SK-N-SH (cell line): ENCODE data around the gene CDC37.
"Not testable (repeated sequence)": the region's sequence is repeated elsewhere in the genome, so short reads cannot be mapped to it uniquely, and the experiment has no call there.

Experiments used
- JUND ChIP-seq: IDR thresholded peaks from 2 replicates; pipeline ENCODE4 v1.4.0; 2012
- POLR2AphosphoS5 ChIP-seq: IDR thresholded peaks from 2 replicates; pipeline ENCODE4 v1.6.1; 2012; ENCODE audit warnings: low read depth, low read length
- RAD21 ChIP-seq: IDR thresholded peaks from 2 replicates; pipeline ENCODE4 v1.6.1; 2012; ENCODE audit warnings: mild to moderate bottlenecking, low read length
- SMC3 ChIP-seq: IDR thresholded peaks from 2 replicates; pipeline ENCODE4 v1.6.1; 2012; ENCODE audit warnings: low read depth, low read length, improper control_type of control experiment
- TF ChIP-seq, protein P1 (sequence below): fragments of 200-600 bp; sonication (generic); IDR thresholded peaks from 2 replicates; pipeline ENCODE4 v1.6.1; 2017; ENCODE audit warnings: antibody characterized with exemption, mild to moderate bottlenecking, moderate library complexity
- TF ChIP-seq, protein P2 (sequence below): fragments of 150-350 bp; IDR thresholded peaks from 2 replicates; pipeline ENCODE4 v1.6.1; 2017; ENCODE audit warnings: antibody characterized with exemption, low read length, low read depth, borderline replicate concordance
- TF ChIP-seq, protein P3 (sequence below): IDR thresholded peaks from 2 replicates; pipeline ENCODE4 v1.4.0; 2012; ENCODE audit warnings: low read depth
- TF ChIP-seq, protein P4 (sequence below): IDR thresholded peaks from 2 replicates; pipeline ENCODE4 v1.4.0; 2012; ENCODE audit warnings: low read depth, borderline replicate concordance
- TF ChIP-seq, protein P5 (sequence below): IDR thresholded peaks from 2 replicates; pipeline ENCODE4; 2012
- TF ChIP-seq, protein P6 (sequence below): IDR thresholded peaks from 2 replicates; pipeline ENCODE4 v1.6.1; 2012; ENCODE audit warnings: mild to moderate bottlenecking, low read depth, low read length, moderate library complexity
- TF ChIP-seq, protein P7 (sequence below): IDR thresholded peaks from 2 replicates; pipeline ENCODE4 v1.4.0; 2012; ENCODE audit warnings: low read depth, borderline replicate concordance

DNA sequence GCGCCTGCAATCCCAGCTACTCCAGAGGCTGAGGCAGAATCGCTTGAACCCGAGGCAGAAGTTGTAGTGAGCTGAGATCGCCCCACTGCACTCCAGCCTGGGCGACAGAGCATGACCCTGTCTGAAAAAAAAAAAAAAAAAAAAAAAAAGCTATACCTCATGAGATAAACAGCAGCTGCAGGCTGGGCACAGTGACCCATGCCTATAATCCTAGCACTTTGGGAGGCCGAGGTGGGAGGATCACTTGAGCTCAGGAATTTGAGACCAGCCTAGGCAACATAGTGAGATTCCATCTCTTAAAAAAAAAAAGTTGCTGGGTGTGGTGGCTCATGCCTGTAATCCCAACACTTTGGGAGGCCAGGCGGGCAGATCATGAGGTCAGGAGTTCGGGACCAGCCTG lies 4.0 kb downstream of the CDC37 start:
- TF ChIP-seq, protein P1, sequence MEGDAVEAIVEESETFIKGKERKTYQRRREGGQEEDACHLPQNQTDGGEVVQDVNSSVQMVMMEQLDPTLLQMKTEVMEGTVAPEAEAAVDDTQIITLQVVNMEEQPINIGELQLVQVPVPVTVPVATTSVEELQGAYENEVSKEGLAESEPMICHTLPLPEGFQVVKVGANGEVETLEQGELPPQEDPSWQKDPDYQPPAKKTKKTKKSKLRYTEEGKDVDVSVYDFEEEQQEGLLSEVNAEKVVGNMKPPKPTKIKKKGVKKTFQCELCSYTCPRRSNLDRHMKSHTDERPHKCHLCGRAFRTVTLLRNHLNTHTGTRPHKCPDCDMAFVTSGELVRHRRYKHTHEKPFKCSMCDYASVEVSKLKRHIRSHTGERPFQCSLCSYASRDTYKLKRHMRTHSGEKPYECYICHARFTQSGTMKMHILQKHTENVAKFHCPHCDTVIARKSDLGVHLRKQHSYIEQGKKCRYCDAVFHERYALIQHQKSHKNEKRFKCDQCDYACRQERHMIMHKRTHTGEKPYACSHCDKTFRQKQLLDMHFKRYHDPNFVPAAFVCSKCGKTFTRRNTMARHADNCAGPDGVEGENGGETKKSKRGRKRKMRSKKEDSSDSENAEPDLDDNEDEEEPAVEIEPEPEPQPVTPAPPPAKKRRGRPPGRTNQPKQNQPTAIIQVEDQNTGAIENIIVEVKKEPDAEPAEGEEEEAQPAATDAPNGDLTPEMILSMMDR: not testable (repeated sequence)
- TF ChIP-seq SMC3, POLR2AphosphoS5, RAD21, JUND: not testable (repeated sequence)
- TF ChIP-seq, protein P2, sequence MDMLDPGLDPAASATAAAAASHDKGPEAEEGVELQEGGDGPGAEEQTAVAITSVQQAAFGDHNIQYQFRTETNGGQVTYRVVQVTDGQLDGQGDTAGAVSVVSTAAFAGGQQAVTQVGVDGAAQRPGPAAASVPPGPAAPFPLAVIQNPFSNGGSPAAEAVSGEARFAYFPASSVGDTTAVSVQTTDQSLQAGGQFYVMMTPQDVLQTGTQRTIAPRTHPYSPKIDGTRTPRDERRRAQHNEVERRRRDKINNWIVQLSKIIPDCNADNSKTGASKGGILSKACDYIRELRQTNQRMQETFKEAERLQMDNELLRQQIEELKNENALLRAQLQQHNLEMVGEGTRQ: not testable (repeated sequence)
- TF ChIP-seq, protein P3, sequence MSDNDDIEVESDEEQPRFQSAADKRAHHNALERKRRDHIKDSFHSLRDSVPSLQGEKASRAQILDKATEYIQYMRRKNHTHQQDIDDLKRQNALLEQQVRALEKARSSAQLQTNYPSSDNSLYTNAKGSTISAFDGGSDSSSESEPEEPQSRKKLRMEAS: not testable (repeated sequence)
- TF ChIP-seq, protein P4, sequence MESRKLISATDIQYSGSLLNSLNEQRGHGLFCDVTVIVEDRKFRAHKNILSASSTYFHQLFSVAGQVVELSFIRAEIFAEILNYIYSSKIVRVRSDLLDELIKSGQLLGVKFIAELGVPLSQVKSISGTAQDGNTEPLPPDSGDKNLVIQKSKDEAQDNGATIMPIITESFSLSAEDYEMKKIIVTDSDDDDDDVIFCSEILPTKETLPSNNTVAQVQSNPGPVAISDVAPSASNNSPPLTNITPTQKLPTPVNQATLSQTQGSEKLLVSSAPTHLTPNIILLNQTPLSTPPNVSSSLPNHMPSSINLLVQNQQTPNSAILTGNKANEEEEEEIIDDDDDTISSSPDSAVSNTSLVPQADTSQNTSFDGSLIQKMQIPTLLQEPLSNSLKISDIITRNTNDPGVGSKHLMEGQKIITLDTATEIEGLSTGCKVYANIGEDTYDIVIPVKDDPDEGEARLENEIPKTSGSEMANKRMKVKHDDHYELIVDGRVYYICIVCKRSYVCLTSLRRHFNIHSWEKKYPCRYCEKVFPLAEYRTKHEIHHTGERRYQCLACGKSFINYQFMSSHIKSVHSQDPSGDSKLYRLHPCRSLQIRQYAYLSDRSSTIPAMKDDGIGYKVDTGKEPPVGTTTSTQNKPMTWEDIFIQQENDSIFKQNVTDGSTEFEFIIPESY: not testable (repeated sequence)
- TF ChIP-seq, protein P5, sequence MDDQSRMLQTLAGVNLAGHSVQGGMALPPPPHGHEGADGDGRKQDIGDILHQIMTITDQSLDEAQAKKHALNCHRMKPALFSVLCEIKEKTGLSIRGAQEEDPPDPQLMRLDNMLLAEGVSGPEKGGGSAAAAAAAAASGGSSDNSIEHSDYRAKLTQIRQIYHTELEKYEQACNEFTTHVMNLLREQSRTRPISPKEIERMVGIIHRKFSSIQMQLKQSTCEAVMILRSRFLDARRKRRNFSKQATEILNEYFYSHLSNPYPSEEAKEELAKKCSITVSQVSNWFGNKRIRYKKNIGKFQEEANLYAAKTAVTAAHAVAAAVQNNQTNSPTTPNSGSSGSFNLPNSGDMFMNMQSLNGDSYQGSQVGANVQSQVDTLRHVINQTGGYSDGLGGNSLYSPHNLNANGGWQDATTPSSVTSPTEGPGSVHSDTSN: not testable (repeated sequence)
- TF ChIP-seq, protein P6, sequence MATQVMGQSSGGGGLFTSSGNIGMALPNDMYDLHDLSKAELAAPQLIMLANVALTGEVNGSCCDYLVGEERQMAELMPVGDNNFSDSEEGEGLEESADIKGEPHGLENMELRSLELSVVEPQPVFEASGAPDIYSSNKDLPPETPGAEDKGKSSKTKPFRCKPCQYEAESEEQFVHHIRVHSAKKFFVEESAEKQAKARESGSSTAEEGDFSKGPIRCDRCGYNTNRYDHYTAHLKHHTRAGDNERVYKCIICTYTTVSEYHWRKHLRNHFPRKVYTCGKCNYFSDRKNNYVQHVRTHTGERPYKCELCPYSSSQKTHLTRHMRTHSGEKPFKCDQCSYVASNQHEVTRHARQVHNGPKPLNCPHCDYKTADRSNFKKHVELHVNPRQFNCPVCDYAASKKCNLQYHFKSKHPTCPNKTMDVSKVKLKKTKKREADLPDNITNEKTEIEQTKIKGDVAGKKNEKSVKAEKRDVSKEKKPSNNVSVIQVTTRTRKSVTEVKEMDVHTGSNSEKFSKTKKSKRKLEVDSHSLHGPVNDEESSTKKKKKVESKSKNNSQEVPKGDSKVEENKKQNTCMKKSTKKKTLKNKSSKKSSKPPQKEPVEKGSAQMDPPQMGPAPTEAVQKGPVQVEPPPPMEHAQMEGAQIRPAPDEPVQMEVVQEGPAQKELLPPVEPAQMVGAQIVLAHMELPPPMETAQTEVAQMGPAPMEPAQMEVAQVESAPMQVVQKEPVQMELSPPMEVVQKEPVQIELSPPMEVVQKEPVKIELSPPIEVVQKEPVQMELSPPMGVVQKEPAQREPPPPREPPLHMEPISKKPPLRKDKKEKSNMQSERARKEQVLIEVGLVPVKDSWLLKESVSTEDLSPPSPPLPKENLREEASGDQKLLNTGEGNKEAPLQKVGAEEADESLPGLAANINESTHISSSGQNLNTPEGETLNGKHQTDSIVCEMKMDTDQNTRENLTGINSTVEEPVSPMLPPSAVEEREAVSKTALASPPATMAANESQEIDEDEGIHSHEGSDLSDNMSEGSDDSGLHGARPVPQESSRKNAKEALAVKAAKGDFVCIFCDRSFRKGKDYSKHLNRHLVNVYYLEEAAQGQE: not testable (repeated sequence)
- TF ChIP-seq, protein P7, sequence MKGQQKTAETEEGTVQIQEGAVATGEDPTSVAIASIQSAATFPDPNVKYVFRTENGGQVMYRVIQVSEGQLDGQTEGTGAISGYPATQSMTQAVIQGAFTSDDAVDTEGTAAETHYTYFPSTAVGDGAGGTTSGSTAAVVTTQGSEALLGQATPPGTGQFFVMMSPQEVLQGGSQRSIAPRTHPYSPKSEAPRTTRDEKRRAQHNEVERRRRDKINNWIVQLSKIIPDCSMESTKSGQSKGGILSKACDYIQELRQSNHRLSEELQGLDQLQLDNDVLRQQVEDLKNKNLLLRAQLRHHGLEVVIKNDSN: not testable (repeated sequence)
